Smooth muscle cell (in vitro differentiated cells): ENCODE measurements around the gene ITIH2. TPM values are rescaled to one million over a fixed set of nuclear protein-coding genes. Genes with fewer than 3 reads are reported as not detected.
"Not testable (repeated sequence)": the region's sequence is repeated elsewhere in the genome, so short reads cannot be mapped to it uniquely, and the experiment has no call there.

Experiments used
- DNase-seq: peaks from one replicate; lab custom pipeline; 2025; ENCODE audit not compliant: unreplicated experiment; lab: John Stamatoyannopoulos, UW
- H2AFZ ChIP-seq: fragments of 200-600 bp; sonication (generic); 2 replicates; pipeline ENCODE4 v1.6.0; 2016; ENCODE audit warnings: antibody characterized with exemption, low read depth, mild to moderate bottlenecking
- H3F3A ChIP-seq: fragments of 200-600 bp; sonication (generic); 2 replicates; pipeline ENCODE4 v1.6.0; 2017; ENCODE audit warnings: antibody characterized with exemption, low read depth
- H3K27ac ChIP-seq: fragments of 200-600 bp; sonication (generic); 2 replicates; pipeline ENCODE4 v1.5.1; 2016; ENCODE audit warnings: low read depth, mild to moderate bottlenecking
- H3K27me3 ChIP-seq: fragments of 200-600 bp; sonication (generic); 2 replicates; pipeline ENCODE4 v1.6.1; 2016; ENCODE audit warnings: low read depth, mild to moderate bottlenecking
- H3K36me3 ChIP-seq: fragments of 200-600 bp; sonication (generic); 2 replicates; pipeline ENCODE4 v1.5.1; 2016; ENCODE audit warnings: low read depth
- H3K4me1 ChIP-seq: fragments of 200-600 bp; sonication (generic); 2 replicates; pipeline ENCODE4 v1.5.1; 2016; ENCODE audit warnings: low read depth
- H3K4me2 ChIP-seq: fragments of 200-600 bp; sonication (generic); 2 replicates; pipeline ENCODE4 v1.6.0; 2016; ENCODE audit warnings: mild to moderate bottlenecking
- H3K4me3 ChIP-seq: fragments of 200-600 bp; sonication (generic); 2 replicates; pipeline ENCODE4 v1.5.1; 2016; ENCODE audit warnings: mild to moderate bottlenecking
- H3K79me2 ChIP-seq: fragments of 200-600 bp; sonication (generic); 2 replicates; pipeline ENCODE4 v1.6.0; 2016; ENCODE audit warnings: low read depth, mild to moderate bottlenecking
- H3K9ac ChIP-seq: fragments of 200-600 bp; sonication (generic); 2 replicates; pipeline ENCODE4 v1.6.0; 2016; ENCODE audit warnings: low read depth
- H3K9me3 ChIP-seq: fragments of 200-600 bp; sonication (generic); replicated peaks from 2 replicates; pipeline ENCODE4 v1.5.1; 2016; ENCODE audit warnings: low read depth
- H4K20me1 ChIP-seq: fragments of 200-600 bp; sonication (generic); 2 replicates; pipeline ENCODE4 v1.6.0; 2016; ENCODE audit warnings: low read depth
- WGBS: methylation state at CpG from one replicate; pipeline ENCODE4 v1.1.7; 2016; ENCODE audit warnings: low lambda C conversion rate; 5-methylcytosine and 5-hydroxymethylcytosine counted together
- polyA plus RNA-seq: library from polyadenylated mRNA; unstranded; fragments of >200 nt; fragmentation: Nextera tagmentation; extraction: Ambion mirVana; gene quantifications from 2 replicates; pipeline ENCODE4 v1.2.1, GENCODE V29; 2016
- total RNA-seq: library from RNA; depleted of rRNA; stranded (reverse); fragments of >200 nt; gene quantifications from 2 replicates; pipeline ENCODE4 v1.2.3, GENCODE V29; 2014
- TF ChIP-seq, protein P1 (sequence below): fragments of 200-600 bp; sonication (generic); IDR thresholded peaks from 2 replicates; pipeline ENCODE4 v1.5.1; 2017; ENCODE audit warnings: borderline replicate concordance, mild to moderate bottlenecking, antibody characterized with exemption; ENCODE audit not compliant: insufficient read depth, poor library complexity, severe bottlenecking

The ITIH2 gene
- total and polyA plus RNA-seq, 2 experiments from 2014 or later = 0.09 to 0.13 TPM

DNA sequence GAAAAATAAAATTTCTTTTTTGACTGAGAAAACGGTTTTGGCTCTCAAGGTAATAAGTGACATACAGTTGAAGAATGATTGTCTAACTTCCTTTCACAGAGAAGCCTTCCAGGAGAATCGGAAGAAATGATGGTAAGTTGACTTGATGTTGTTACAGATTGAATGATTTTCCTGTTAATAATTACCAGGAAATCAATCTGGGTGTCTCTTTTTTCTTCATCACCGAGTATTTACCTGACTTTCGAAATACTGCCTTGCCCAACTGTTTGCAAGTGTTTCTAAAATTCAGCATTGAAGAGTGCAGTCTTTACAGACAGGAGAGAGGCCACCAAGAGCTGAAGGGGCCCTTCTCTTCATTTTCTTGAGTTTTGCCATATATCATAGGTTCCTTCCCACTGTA, 4.0 kb downstream of the ITIH2 start:
- TF ChIP-seq, protein P1, sequence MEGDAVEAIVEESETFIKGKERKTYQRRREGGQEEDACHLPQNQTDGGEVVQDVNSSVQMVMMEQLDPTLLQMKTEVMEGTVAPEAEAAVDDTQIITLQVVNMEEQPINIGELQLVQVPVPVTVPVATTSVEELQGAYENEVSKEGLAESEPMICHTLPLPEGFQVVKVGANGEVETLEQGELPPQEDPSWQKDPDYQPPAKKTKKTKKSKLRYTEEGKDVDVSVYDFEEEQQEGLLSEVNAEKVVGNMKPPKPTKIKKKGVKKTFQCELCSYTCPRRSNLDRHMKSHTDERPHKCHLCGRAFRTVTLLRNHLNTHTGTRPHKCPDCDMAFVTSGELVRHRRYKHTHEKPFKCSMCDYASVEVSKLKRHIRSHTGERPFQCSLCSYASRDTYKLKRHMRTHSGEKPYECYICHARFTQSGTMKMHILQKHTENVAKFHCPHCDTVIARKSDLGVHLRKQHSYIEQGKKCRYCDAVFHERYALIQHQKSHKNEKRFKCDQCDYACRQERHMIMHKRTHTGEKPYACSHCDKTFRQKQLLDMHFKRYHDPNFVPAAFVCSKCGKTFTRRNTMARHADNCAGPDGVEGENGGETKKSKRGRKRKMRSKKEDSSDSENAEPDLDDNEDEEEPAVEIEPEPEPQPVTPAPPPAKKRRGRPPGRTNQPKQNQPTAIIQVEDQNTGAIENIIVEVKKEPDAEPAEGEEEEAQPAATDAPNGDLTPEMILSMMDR = no peak

DNA sequence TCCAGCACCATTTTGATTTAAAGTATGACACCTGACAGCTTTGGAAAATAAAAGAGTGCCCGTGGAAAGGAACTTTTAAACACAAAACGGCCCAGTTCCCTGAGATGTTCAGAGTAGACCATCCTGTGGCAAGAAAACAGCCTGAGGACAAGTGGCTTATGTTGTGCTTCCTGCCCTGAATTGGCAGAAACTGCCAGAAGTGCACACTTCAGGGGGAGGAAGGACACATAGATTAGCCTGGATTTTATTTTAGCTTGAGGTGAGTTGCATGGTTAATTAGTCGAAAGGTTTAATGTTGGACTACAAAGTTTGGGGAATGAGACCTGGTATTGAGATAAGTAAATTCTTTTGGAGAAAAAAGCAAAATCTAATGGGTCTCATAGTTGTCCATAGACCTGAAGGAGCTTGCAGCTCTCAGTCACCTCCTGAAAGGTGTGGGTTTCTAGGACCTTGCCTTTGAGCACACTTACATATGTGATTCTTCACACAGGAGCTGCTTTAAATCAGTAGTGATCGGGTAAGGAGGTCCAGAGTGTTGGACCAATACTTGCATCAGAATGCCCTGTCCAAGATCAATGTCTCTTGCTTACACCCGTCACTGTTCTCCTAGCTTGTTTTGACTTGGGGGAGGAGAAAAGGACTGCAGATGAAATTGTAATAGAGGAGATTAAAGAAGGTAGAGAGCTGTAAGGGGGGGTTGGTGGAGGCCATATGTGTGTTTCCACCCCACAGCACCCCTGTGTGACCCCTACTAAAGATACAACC, 4.9 kb downstream of the ITIH2 start:
- no peak for DNase-seq
- Histone ChIP-seq H2AFZ (no peak overlapping the region), H4K20me1 (no peaks in the 10 kb centered on the region), H3K27ac (no peak overlapping the region), H3K9me3 (no peaks in the 10 kb centered on the region), H3K27me3 (peaks cover 43% of the 10 kb centered on the region), H3K4me3 (no peak overlapping the region), H3K9ac (no peak overlapping the region), H3K79me2 (no peaks in the 10 kb centered on the region), H3F3A (no peaks in the 10 kb centered on the region), H3K4me2 (no peak overlapping the region), H3K36me3 (no peaks in the 10 kb centered on the region), H3K4me1 (no peaks in the 10 kb centered on the region)
- WGBS = 86% methylated on average over 5 of the region's 5 CpGs
- TF ChIP-seq, protein P1 = no peak

More for the DNA sequence above, 4.0 kb downstream of the ITIH2 start:
- no peaks in the 10 kb centered on the region for H3K36me3 ChIP-seq
- H3F3A ChIP-seq = no peaks in the 10 kb centered on the region
- H3K27me3 ChIP-seq = peaks cover 53% of the 10 kb centered on the region
- H3K27ac ChIP-seq = no peak overlapping the region
- H3K4me1 ChIP-seq = no peaks in the 10 kb centered on the region
- H4K20me1 ChIP-seq = no peaks in the 10 kb centered on the region
- no peak overlapping the region for H2AFZ ChIP-seq
- H3K9me3 ChIP-seq = no peaks in the 10 kb centered on the region
- no peak overlapping the region for H3K4me2 ChIP-seq
- no peak for DNase-seq
- no peak overlapping the region for H3K4me3 ChIP-seq
- 85% methylated on average over 4 of the region's 4 CpGs for WGBS
- H3K79me2 ChIP-seq = no peaks in the 10 kb centered on the region
- H3K9ac ChIP-seq = no peak overlapping the region

DNA sequence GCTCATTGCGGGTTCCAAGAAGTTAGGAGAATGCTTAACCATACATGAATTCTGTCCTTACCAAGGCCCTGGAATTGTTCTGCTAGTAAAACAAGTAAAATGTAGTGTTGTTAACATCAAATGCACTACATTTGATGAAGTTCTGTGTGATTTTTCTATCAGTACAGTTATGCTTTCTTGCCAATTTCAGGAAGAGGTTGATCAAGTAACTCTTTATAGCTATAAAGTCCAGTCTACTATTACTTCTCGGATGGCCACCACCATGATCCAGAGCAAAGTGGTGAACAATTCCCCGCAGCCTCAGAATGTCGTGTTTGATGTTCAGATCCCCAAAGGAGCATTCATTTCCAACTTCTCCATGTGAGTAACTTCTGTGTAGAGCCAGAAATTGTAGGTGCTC, 5.7 kb downstream of the ITIH2 start:
- H2AFZ ChIP-seq = no peak overlapping the region
- H3K27ac ChIP-seq = no peak overlapping the region
- peaks cover 35% of the 10 kb centered on the region for H3K27me3 ChIP-seq
- H3K4me1 ChIP-seq = no peaks in the 10 kb centered on the region
- no peaks in the 10 kb centered on the region for H3K79me2 ChIP-seq
- H3K4me2 ChIP-seq = no peak overlapping the region
- TF ChIP-seq, protein P1 = no peak
- H4K20me1 ChIP-seq = no peaks in the 10 kb centered on the region
- H3F3A ChIP-seq = no peaks in the 10 kb centered on the region
- 94% methylated on average over 4 of the region's 4 CpGs for WGBS
- no peaks in the 10 kb centered on the region for H3K36me3 ChIP-seq
- DNase-seq = no peak
- H3K9me3 ChIP-seq = no peaks in the 10 kb centered on the region
- H3K9ac ChIP-seq = no peak overlapping the region
- H3K4me3 ChIP-seq = no peak overlapping the region

DNA sequence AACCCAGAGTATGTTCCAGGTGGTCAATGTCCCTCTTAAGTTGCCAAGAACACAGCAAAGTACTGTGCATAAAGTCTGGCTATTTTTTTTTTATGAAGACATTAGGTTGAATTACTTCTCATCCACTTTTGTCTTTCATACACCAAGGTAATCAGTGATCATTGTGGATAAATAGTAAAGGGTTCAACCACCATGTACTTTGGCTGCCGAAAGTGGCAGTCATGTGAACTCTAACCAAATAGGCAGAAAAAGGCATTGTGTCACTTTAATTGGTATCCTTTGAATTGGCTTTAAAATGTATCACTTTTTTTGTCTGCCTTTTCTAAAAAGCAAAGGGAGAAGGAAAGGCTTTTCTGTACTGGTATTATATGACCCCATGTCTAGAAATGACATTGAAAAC, 7.3 kb downstream of the ITIH2 start:
- Histone ChIP-seq H3K4me3 (no peak overlapping the region), H4K20me1 (no peaks in the 10 kb centered on the region), H3K27me3 (peaks cover 21% of the 10 kb centered on the region), H3K79me2 (no peaks in the 10 kb centered on the region), H2AFZ (no peak overlapping the region), H3K9me3 (no peaks in the 10 kb centered on the region), H3F3A (no peaks in the 10 kb centered on the region), H3K27ac (no peak overlapping the region), H3K4me1 (no peaks in the 10 kb centered on the region), H3K4me2 (no peak overlapping the region), H3K9ac (no peak overlapping the region), H3K36me3 (no peaks in the 10 kb centered on the region)
- TF ChIP-seq, protein P1 = no peak
- 100% methylated on average over 1 of the region's 1 CpG for WGBS
- DNase-seq = no peak

DNA sequence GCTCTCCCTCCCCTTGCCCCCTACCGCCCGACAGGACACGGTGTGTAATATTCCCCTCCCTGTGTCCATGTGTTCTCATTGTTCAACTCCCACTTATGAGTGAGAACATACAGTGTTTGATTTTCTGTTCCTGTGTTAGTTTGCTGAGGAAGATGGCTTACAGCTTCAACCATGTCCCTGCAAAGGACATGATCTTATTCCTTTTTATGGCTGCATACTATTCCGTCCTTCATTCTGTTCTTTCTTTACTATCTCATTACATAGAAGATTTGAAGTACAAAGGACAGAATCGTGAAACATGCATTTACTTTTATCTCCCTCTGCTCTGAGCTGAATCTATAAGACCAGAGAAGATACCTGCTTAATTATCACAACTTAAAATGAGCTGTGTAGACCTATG, 8.0 kb downstream of the ITIH2 start:
- not testable (repeated sequence) for H3K4me3 ChIP-seq, DNase-seq

More for the DNA sequence above, 8.0 kb downstream of the ITIH2 start:
- 84% methylated on average over 5 of the region's 5 CpGs for WGBS
- peaks cover 15% of the 10 kb centered on the region for H3K27me3 ChIP-seq
- not testable (repeated sequence) for H2AFZ ChIP-seq, H4K20me1 ChIP-seq, H3K27ac ChIP-seq, H3K9ac ChIP-seq, H3K36me3 ChIP-seq, H3K4me1 ChIP-seq, H3K79me2 ChIP-seq, H3K4me2 ChIP-seq, H3K9me3 ChIP-seq, H3F3A ChIP-seq
